Activated CD8-positive, alpha-beta T cell treated with anti-CD3 and anti-CD28 coated beads for 36 hours (primary cell): Measurements from ENCODE around the gene SERPINA4. TPM values are rescaled to one million over a fixed set of nuclear protein-coding genes. Genes with fewer than 3 reads are reported as not detected.

Source experiments
- ATAC-seq: fragments of 200-7000 bp; cut with Tn5 transposase; one replicate; pipeline ENCODE4 v1.10.0; 2021; ENCODE audit warnings: mild to moderate bottlenecking, moderate library complexity
- CTCF ChIA-PET: fragments of 350-600 bp; sonication (Branson Sonifier 250); formaldehyde crosslinking; loops from one replicate; lab custom pipeline; 2021; ENCODE audit warnings: antibody characterized with exemption; lab: Charles Lee
- POLR2A ChIA-PET: fragments of 350-600 bp; sonication (Branson Sonifier 250); formaldehyde crosslinking; loops from one replicate; lab custom pipeline; 2021; ENCODE audit warnings: antibody characterized with exemption; lab: Charles Lee
- DNase-seq: peaks from one replicate; pipeline ENCODE4 v3.0.0-alpha.2; 2020
- H3K27ac Mint-ChIP-seq: one replicate; pipeline ENCODE4 v1.8.0; 2021; ENCODE audit warnings: mild to moderate bottlenecking, mixed read lengths
- H3K27me3 Mint-ChIP-seq: one replicate; pipeline ENCODE4 v1.8.0; 2021; ENCODE audit warnings: mixed read lengths
- H3K36me3 Mint-ChIP-seq: one replicate; pipeline ENCODE4 v1.8.0; 2021; ENCODE audit warnings: low read depth, mixed read lengths
- H3K4me1 Mint-ChIP-seq: one replicate; pipeline ENCODE4 v1.8.0; 2021; ENCODE audit warnings: low read depth, mixed read lengths
- H3K4me3 Mint-ChIP-seq: one replicate; pipeline ENCODE4 v1.8.0; 2021; ENCODE audit warnings: mild to moderate bottlenecking, moderate library complexity, mixed read lengths
- H3K9me3 Mint-ChIP-seq: one replicate; pipeline ENCODE4 v1.8.0; 2021; ENCODE audit warnings: mixed read lengths
- intact Hi-C: fragments of 100-400 bp; cut with micrococcal nuclease; formaldehyde crosslinking; loops from one replicate; pipeline ENCODE4 v1.10.0; 2022
- total RNA-seq, 2 experiments: library from RNA; stranded (reverse); gene quantifications; one replicate each; pipeline ENCODE4 v1.2.3, GENCODE V29; 2021
- TF ChIP-seq, protein P1 (sequence below): fragments of 200-600 bp; IDR thresholded peaks from one replicate; pipeline ENCODE4 v1.8.0; 2022; ENCODE audit warnings: antibody characterized with exemption, mild to moderate bottlenecking

Gene SERPINA4
- total RNA-seq, 2 experiments from 2014 or later = not detected

DNA sequence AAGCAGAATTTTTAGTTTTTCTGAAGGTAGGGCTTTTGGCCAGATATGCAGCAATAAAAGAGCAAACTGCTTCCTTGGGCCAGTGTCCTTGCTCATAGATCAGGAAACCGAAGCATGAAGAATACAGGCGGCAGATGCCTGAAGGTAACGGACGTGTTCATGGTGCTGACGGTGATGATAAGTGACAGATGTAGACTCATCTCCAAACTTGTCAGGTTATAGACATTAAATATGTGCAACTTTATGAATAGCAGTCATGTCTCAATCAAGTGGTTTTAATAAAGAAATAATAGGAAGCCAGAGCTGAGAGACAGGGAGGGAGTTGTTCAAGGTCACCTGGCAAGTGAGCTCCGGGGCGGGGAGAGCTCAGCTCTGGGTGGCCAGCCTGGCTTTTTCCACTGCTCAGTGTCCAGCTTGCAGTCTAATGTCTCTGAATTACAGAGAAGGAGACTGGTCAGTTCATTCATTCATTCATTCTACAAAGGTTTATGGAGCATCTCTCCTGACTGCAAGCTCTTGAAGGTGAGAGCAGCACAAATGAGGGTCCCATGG, 21.0 kb downstream of the SERPINA4 start:
- ATAC-seq = no peak
- no peak overlapping the region for H3K4me3 Mint-ChIP-seq
- intact Hi-C loops = no loop called here
- peaks cover 2% of the 10 kb centered on the region for H3K27me3 Mint-ChIP-seq
- no peak for DNase-seq
- ChIA-PET CTCF (interaction anchor here (0.8 kb wide), 1 partner anchor 20 kb away, joined by 3 read pairs; no protein-coding TSS in a partner anchor), POLR2A (no interaction called here)
- no peak overlapping the region for H3K27ac Mint-ChIP-seq
- TF ChIP-seq, protein P1, sequence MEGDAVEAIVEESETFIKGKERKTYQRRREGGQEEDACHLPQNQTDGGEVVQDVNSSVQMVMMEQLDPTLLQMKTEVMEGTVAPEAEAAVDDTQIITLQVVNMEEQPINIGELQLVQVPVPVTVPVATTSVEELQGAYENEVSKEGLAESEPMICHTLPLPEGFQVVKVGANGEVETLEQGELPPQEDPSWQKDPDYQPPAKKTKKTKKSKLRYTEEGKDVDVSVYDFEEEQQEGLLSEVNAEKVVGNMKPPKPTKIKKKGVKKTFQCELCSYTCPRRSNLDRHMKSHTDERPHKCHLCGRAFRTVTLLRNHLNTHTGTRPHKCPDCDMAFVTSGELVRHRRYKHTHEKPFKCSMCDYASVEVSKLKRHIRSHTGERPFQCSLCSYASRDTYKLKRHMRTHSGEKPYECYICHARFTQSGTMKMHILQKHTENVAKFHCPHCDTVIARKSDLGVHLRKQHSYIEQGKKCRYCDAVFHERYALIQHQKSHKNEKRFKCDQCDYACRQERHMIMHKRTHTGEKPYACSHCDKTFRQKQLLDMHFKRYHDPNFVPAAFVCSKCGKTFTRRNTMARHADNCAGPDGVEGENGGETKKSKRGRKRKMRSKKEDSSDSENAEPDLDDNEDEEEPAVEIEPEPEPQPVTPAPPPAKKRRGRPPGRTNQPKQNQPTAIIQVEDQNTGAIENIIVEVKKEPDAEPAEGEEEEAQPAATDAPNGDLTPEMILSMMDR = no peak
- no peaks in the 10 kb centered on the region for H3K9me3 Mint-ChIP-seq
- no peaks in the 10 kb centered on the region for H3K4me1 Mint-ChIP-seq
- H3K36me3 Mint-ChIP-seq = no peaks in the 10 kb centered on the region

- POLR2A ChIA-PET = no interaction called here
Measured at GRCh38 chr14:94582851-94583250, 21.6 kb downstream of the SERPINA4 start.

DNA sequence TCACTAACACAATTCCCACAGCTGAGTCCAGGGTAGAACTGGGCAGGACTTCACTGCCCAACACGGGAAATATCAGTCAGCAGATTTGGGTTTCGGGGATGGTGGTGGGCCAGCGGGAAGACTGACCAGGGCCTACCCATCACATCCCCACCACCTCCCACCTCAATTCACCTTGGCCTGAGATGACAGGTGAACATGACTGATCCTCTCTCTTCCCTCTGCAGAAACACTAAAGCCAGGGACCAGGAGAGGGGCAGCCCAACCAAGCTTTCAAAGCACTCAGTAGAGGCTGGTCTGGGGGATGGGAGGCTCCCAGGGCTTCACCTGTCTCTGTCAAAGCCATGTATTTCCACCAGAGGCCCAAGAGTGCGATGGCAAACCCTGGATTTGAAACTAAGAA, 22.3 kb downstream of the SERPINA4 start:
- DNase-seq (no peak), ATAC-seq (no peak)
- H3K27me3 Mint-ChIP-seq = peaks cover 2% of the 10 kb centered on the region
- ChIA-PET CTCF (interaction anchor here (2.6 kb wide), 1 partner anchor 34 kb away, joined by 8 read pairs; no protein-coding TSS in a partner anchor), POLR2A (no interaction called here)
- no peak overlapping the region for H3K27ac Mint-ChIP-seq
- H3K9me3 Mint-ChIP-seq = no peaks in the 10 kb centered on the region
- TF ChIP-seq, protein P1 = no peak
- H3K4me3 Mint-ChIP-seq = no peak overlapping the region
- intact Hi-C loops = no loop called here
- H3K4me1 Mint-ChIP-seq = no peaks in the 10 kb centered on the region
- no peaks in the 10 kb centered on the region for H3K36me3 Mint-ChIP-seq

More at GRCh38 chr14:94582851-94583250, 21.6 kb downstream of the SERPINA4 start:
- TF ChIP-seq, protein P1 = no peak
- ATAC-seq (no peak), DNase-seq (no peak)
- Mint-ChIP-seq H3K27me3 (peaks cover 2% of the 10 kb centered on the region), H3K4me1 (no peaks in the 10 kb centered on the region), H3K27ac (no peak overlapping the region), H3K36me3 (no peaks in the 10 kb centered on the region), H3K4me3 (no peak overlapping the region), H3K9me3 (no peaks in the 10 kb centered on the region)
- intact Hi-C loops = no loop called here
- CTCF ChIA-PET = interaction anchor here (0.8 kb wide), 1 partner anchor 19 kb away, joined by 3 read pairs; no protein-coding TSS in a partner anchor

GRCh38 chr14:94584591-94585280, 23.5 kb downstream of the SERPINA4 start:
- no peaks in the 10 kb centered on the region for H3K36me3 Mint-ChIP-seq
- TF ChIP-seq, protein P1 = no peak
- DNase-seq (no peak), ATAC-seq (no peak)
- no peak overlapping the region for H3K4me3 Mint-ChIP-seq
- CTCF ChIA-PET = interaction anchor here (2.6 kb wide), 1 partner anchor 36 kb away, joined by 8 read pairs; no protein-coding TSS in a partner anchor
- intact Hi-C loops = no loop called here
- POLR2A ChIA-PET = interaction anchor here (1.1 kb wide), 1 partner anchor 14 kb away, joined by 3 read pairs; no protein-coding TSS in a partner anchor
- no peaks in the 10 kb centered on the region for H3K4me1 Mint-ChIP-seq
- H3K27ac Mint-ChIP-seq = no peak overlapping the region
- peaks cover 2% of the 10 kb centered on the region for H3K27me3 Mint-ChIP-seq
- H3K9me3 Mint-ChIP-seq = no peaks in the 10 kb centered on the region

DNA sequence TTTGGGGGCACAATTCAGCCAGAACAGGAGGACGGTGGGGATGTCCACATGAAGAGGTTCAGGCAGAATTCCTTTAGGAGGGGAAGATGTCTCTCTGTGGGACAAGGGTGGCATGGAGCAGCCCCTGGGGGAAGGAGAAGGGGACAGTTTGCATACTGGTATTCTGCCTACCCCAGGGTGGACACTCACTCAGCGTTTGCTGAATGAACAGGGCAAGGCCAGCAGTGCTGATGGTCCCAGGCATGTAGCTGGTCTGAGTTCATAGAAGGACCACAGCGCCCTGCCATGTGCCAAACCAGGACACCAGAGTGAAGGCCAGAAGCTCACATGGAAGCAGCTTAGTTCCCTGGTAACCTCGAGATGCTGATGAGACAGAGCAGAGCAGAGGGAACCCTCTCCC, 25.4 kb downstream of the SERPINA4 start:
- TF ChIP-seq, protein P1 = no peak
- no peaks in the 10 kb centered on the region for H3K27me3 Mint-ChIP-seq
- no peak for ATAC-seq
- no peak overlapping the region for H3K27ac Mint-ChIP-seq
- H3K4me1 Mint-ChIP-seq = no peaks in the 10 kb centered on the region
- no peak for DNase-seq
- intact Hi-C loops = no loop called here
- ChIA-PET CTCF (no interaction called here), POLR2A (no interaction called here)
- no peaks in the 10 kb centered on the region for H3K9me3 Mint-ChIP-seq
- no peaks in the 10 kb centered on the region for H3K36me3 Mint-ChIP-seq
- no peak overlapping the region for H3K4me3 Mint-ChIP-seq
